ENCODE results near the gene PSMB5. TPM values are rescaled to one million over a fixed set of nuclear protein-coding genes. Genes with fewer than 3 reads are reported as not detected.
A peak's percentile ranks its signal among the peaks of the same experiment; 100 is the strongest.

Gene PSMB5
- total and polyA plus RNA-seq, 2 of the 13 experiments (the other 11 are each of a cell fraction or from before 2014, with no cell fraction given) = 705 to 871 TPM

- TF ChIP-seq ZNF619 (CRISPR knock-in tag; IDR thresholded peaks at IDR 0.05) = peak; percentile 96
- 0 out of 2 replicates have a peak, but pooled peaks have one; percentile 76 for TF ChIP-seq ZNF615 (CRISPR knock-in tag; IDR thresholded peaks at IDR 0.05; ENCODE audit: borderline replicate concordance)
- no peak for TF ChIP-seq MAX (IDR thresholded peaks at IDR 0.05)
- TF ChIP-seq ZSCAN20 (CRISPR knock-in tag; IDR thresholded peaks at IDR 0.05; ENCODE audit: borderline replicate concordance) = no peak
- peak; percentile 87 for TF ChIP-seq ZKSCAN8 (CRISPR knock-in tag; IDR thresholded peaks at IDR 0.05; ENCODE audit: borderline replicate concordance)
- no peak for TF ChIP-seq SETDB1 (CRISPR knock-in tag; IDR thresholded peaks at IDR 0.05; ENCODE audit: borderline replicate concordance)
- TF ChIP-seq CBX1 (IDR thresholded peaks at IDR 0.05; ENCODE audit: low read depth) = peak; percentile 66
- no peak for TF ChIP-seq TBP (CRISPR knock-in tag; IDR thresholded peaks at IDR 0.05)
- no peak for TF ChIP-seq ZNF207 (IDR thresholded peaks at IDR 0.05; ENCODE audit: borderline replicate concordance)
- TF ChIP-seq YEATS2 (CRISPR knock-in tag; IDR thresholded peaks at IDR 0.05; ENCODE audit: borderline replicate concordance) = 0 out of 2 replicates have a peak, but pooled peaks have one; percentile 68
- TF ChIP-seq ZBTB7A (CRISPR knock-in tag; IDR thresholded peaks at IDR 0.05) = no peak; the same call in none of the 2 replicates
- TF ChIP-seq NFE2 (CRISPR knock-in tag; IDR thresholded peaks at IDR 0.05) = no peak
- peak; percentile 35; the same call in 1 of the 2 replicates for TF ChIP-seq ETV5 (CRISPR knock-in tag; IDR thresholded peaks at IDR 0.05; ENCODE audit: borderline replicate concordance)
- no peak for TF ChIP-seq ARNT (IDR thresholded peaks at IDR 0.05)
- no peak for TF ChIP-seq TP53 (CRISPR knock-in tag; conservative IDR thresholded peaks at IDR 0.05)
- no peak for TF ChIP-seq CCAR2 (optimal IDR thresholded peaks at IDR 0.05; ENCODE audit: low read depth, low read length)
- peak; percentile 92 for TF ChIP-seq SALL2 (CRISPR knock-in tag; IDR thresholded peaks at IDR 0.05)
- TF ChIP-seq DBP (CRISPR knock-in tag; IDR thresholded peaks at IDR 0.05; ENCODE audit: not compliant biosample characterization) = no peak
- TF ChIP-seq, protein P1, sequence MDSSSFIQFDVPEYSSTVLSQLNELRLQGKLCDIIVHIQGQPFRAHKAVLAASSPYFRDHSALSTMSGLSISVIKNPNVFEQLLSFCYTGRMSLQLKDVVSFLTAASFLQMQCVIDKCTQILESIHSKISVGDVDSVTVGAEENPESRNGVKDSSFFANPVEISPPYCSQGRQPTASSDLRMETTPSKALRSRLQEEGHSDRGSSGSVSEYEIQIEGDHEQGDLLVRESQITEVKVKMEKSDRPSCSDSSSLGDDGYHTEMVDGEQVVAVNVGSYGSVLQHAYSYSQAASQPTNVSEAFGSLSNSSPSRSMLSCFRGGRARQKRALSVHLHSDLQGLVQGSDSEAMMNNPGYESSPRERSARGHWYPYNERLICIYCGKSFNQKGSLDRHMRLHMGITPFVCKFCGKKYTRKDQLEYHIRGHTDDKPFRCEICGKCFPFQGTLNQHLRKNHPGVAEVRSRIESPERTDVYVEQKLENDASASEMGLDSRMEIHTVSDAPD (CRISPR knock-in tag; IDR thresholded peaks at IDR 0.05) = no peak
- peak; percentile 92 for TF ChIP-seq DNMT1 (CRISPR knock-in tag; IDR thresholded peaks at IDR 0.05)
- TF ChIP-seq SIN3B (IDR thresholded peaks at IDR 0.05; ENCODE audit: low read length) = peak; percentile 63; the same call in 1 of the 2 replicates
- TF ChIP-seq ZNF546 (CRISPR knock-in tag; conservative IDR thresholded peaks at IDR 0.05) = no peak; the same call in 1 of the 2 replicates
- peak; percentile 90; the same call in 1 of the 2 replicates for TF ChIP-seq ZNF777 (CRISPR knock-in tag; IDR thresholded peaks at IDR 0.05)
- peak; percentile 90 for TF ChIP-seq ZNF788 (CRISPR knock-in tag; IDR thresholded peaks at IDR 0.05; ENCODE audit: borderline replicate concordance)
- TF ChIP-seq ZNF75D (CRISPR knock-in tag; IDR thresholded peaks at IDR 0.05; ENCODE audit: borderline replicate concordance) = no peak
- no peak for TF ChIP-seq NCOR1 (IDR thresholded peaks at IDR 0.05; ENCODE audit: borderline replicate concordance, low read length)
- TF ChIP-seq U2AF1 (optimal IDR thresholded peaks at IDR 0.05; ENCODE audit: low read depth, low read length) = no peak
- TF ChIP-seq ARNTL (CRISPR knock-in tag; IDR thresholded peaks at IDR 0.05) = peak; percentile 86
- peak; percentile 63; the same call in 1 of the 2 replicates for TF ChIP-seq BRCA1 (CRISPR knock-in tag; IDR thresholded peaks at IDR 0.05)
- TF ChIP-seq MAFG (CRISPR knock-in tag; IDR thresholded peaks at IDR 0.05) = no peak
- no peak; the same call in 1 of the 2 replicates for TF ChIP-seq ZNF530 (CRISPR knock-in tag; IDR thresholded peaks at IDR 0.05; ENCODE audit: low read depth)
Measured at GRCh38 chr14:23057757-23058653, 23.3 kb upstream of the PSMB5 start (continued).
